Left ventricle myocardium superior (tissue), 1 donor: ENCODE measurements around the gene SLC39A13. TPM values are rescaled to one million over a fixed set of nuclear protein-coding genes. Genes with fewer than 3 reads are reported as not detected.

Source experiments
- ATAC-seq: fragments of 200-7000 bp; cut with Tn5 transposase; one replicate; pipeline ENCODE4 v1.9.1; 2020; ENCODE audit warnings: mild to moderate bottlenecking, moderate library complexity
- DNase-seq: peaks from one replicate; pipeline ENCODE4 v3.0.0-alpha.2; 2020
- intact Hi-C: fragments of 100-400 bp; cut with micrococcal nuclease; formaldehyde crosslinking; loops from one replicate; pipeline ENCODE4 v1.11.0; 2022
- total RNA-seq: library from RNA; stranded (reverse); fragmentation: NEBNext Ultra II Directional; extraction: Animal tissue kit (Norgen Biotek cat#: 25700); gene quantifications from one replicate; pipeline ENCODE4 v1.2.1, GENCODE V29; 2021
- donor health status: DM: no; HTN: yes; CAD: no; lungs with severe emphysema.

The SLC39A13 gene
- total RNA-seq, 1 donor from 2014 or later: 39.5 TPM

DNA sequence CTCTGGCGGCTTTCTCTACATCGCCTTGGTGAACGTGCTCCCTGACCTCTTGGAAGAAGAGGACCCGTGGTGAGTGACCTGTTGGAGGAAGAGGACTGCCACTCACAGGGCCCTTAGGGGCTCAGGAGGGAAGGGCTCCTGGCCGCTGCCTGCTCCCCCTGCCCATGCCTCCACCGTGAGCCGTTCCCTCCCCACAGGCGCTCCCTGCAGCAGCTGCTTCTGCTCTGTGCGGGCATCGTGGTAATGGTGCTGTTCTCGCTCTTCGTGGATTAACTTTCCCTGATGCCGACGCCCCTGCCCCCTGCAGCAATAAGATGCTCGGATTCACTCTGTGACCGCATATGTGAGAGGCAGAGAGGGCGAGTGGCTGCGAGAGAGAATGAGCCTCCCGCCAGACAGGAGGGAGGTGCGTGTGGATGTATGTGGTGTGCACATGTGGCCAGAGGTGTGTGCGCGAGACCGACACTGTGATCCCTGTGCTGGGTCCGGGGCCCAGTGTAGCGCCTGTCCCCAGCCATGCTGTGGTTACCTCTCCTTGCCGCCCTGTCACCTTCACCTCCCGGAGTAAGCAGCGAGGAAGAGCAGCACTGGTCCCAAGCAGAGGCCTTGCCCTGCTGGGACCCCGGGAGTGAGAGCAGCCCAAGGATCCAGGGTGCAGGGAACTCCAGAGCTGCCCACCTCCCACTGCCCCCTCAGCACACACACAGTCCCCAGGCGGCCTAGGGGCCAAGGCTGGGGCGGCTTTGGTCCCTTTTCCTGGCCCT lies 6.9 kb downstream of the SLC39A13 start:
- DNase-seq: no peak
- intact Hi-C loops: no loop called here
- ATAC-seq: peak; percentile 6

- ATAC-seq: peak; percentile 85
Measured at GRCh38 chr11:47415949-47416472, 7.6 kb downstream of the SLC39A13 start.

DNA sequence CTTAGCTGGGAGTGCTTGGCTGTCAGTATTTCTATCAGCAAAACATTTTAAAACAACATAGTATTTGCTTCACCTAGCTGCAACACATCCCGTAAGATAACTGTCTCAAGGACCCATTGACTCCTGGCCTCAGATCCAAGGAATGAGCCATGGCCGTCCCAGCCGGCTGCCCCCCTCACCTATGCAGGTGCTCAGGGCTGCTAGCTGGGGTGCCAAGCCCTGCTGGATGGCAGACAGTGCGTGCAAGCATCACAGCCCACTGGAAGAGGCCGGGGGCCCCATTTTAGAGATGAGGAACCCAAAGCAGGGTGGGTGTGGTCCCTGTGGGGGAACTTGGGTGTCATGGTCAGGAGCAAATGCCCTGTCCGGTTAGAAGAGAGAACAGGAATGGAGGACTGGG lies 9.3 kb downstream of the SLC39A13 start:
- ATAC-seq (no peak), DNase-seq (no peak)
- intact Hi-C loops: no loop called here

More at GRCh38 chr11:47415949-47416472, 7.6 kb downstream of the SLC39A13 start:
- intact Hi-C loops: no loop called here
- DNase-seq: peak; percentile 87

DNA sequence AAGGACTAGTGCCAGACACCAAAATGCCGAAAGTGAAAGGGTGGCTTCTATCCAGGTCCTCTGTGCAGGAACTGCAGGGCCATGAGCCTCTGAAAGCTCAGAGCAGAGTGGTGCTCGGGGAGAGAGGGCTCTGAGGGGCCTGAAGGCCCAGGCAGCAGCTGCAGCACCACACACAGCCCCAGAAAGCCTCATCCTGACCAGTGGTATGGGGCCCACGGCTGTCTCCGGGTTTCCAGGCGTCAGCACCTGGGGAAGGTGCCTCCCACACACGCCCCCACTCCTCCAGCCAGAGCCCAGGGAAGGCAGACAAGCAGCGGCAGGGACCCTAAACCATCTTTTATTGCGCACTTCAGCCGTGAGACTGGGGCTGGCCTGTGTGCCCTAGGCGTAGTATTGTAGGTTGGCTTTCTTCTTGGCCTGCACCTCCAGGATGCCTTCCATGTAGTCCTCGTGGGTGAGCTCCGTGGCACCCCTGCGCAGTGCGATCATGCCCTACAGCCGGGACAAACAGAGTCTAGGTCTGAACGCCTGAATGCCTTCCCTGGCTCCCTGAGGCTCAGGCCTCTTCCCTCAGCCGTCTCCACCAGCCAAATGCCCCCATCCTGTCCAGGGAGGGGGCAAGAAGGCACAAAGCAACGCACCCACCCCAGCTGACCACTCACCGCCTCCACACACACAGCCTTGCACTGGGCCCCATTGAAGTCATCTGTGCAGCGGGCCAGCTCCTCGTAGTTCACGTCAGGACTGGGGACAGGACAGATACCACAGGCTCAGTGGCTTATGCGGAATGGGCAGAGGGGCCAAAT lies 10.3 kb downstream of the SLC39A13 start:
- DNase-seq (no peak), ATAC-seq (no peak)
- intact Hi-C loops: no loop called here

- no peak for ATAC-seq
- DNase-seq: no peak
- intact Hi-C loops: no loop called here
Measured at GRCh38 chr11:47425611-47426010, 17.2 kb downstream of the SLC39A13 start.

DNA sequence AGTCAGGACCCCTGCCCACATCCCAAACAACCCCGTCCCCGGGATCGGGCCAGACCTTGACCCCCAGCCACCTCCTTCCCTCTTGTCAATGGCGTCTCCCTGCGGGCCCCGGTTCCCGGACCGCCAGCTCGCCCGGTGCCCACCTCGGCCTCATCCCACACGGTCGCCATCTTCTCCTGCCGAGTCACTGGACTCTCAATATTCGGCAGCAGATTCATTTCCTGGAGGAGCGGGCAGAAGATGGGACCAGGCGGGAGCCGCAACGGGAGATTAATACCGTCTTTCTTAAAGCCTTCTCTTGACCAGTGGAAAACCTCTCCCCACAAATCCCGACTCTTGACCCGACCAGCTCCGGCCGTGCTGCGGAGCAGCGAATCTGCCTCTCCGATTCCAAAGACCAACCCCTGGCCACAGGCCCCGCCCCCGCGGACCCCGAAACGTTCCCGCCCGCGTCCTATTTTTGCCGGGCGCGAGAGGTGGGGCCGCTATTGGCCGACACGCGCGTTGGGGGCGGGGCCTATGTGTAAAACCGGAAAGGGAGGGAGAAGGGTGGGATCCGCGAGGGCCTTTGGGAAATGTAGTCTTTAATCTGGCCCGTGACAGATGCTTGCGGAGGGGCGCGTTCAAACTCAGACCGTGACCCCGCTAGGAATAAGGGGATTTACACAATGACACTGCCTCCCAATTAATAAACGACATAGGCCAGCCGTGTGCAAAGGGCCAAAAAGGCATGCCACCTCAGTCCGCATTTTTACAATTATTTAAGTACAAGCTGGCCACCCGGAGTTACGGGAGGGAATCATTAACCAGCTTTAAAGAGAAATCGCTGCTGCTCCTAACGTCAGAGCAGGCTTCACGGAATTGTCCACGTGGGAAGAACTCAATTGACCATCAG lies 17.9 kb downstream of the SLC39A13 start, which contains the start of gene PSMC3:
PSMC3 (minus strand) TSS at position 378 of the 895 bp plus-strand sequence; CDS start at position 218, 160 bp downstream.
- intact Hi-C loops: no loop called here

GRCh38 chr11:47430524-47430923 lies 22.1 kb downstream of the SLC39A13 start:
- no peak for DNase-seq
- ATAC-seq: no peak
- intact Hi-C loops: no loop called here

More for the DNA sequence above, 17.9 kb downstream of the SLC39A13 start, which contains the start of gene PSMC3:
- ATAC-seq (peak; percentile 97), DNase-seq (peak; percentile 99)

DNA sequence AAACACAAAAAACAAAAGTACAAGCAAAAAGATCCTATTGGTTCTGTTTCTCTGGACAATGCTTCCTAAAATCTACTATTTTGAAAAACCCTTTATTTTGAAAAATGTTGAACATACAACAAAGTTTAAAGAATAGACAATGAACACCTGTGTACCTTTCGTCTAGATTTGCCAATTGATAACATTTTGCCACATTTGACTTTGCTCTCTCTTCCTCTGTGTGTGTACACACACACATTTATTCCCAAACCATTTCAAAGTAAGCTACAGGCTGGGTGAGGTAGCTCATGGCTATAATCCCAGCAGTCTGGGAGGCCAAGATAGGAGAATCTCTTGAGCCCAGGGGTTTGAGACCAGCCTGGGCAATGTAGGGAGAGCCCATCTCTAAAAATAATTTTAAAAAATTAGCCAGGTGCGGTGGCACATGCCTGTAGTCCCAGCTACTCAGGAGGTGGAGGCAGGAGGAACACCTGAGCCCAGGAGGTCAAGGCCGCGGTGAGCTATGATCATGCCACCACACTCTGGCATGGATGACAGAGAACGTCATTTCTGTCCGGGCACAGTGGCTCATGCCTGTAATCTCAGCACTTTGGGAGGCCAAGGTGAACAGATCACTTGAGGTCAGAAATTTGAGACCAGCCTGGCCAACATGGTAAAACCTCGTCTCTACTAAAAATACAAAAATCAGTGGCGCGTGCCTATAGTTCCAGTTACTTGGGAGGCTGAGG lies 23.1 kb downstream of the SLC39A13 start:
- intact Hi-C loops: no loop called here
- ATAC-seq (no peak), DNase-seq (no peak)

- DNase-seq: no peak
- intact Hi-C loops: no loop called here
- ATAC-seq: no peak
Measured at GRCh38 chr11:47433157-47433556, 24.8 kb downstream of the SLC39A13 start.

DNA sequence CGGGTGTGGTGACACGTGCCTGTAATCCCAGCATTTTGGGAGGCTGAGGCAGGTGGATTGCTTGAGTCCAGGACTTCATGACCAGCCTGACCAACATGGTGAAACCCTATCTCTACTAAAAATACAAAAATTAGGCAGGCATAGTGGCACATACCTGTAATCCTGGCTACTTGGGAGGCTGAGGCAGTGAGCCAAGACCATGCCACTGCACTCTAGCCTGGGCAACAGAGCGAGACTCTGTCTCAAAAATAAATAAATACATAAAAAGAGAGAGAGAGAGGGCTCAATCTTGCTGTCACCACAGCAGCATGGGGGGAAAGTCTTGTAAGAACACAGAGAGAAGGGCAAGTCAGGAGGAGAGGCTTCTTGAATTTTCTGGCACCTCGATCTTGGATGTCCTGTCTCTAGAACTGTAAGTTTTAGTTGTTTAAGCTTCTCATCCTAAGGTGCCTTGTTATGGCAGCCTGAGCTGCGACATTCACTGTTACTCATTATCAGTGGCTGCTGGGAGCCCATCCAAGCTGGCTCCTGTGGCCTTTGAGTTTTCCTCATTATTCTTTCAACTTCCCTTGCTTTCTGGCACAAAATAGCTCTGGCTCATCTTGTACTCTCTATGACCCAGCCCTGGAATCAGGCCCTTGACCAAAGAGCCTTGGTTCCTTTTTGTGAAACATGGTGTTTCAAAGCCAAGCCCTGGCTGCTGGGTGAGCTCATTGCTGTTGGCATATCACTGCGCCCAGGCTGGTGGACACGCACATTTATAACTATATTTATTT lies 25.8 kb downstream of the SLC39A13 start:
- DNase-seq: peak; percentile 56
- intact Hi-C loops: no loop called here
- peak; percentile 45 for ATAC-seq

DNA sequence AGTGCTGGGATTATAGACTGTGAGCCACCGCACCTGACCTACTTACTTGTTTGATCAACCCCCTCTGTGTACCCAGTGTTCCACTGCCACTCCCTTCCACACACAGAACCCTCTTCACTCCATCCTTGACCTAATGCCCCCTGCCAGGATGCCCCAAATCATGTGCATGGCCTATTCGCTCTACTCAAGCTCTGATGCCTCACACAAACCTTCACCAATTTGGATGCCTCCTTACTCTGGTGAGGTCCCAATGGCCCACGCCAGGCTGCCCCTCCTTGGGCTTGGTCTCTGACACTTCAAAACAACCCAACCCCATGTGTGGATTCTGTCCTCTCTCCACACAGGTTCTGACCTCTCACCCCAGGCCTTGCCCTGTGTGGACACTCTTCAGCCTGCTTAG lies 27.3 kb downstream of the SLC39A13 start:
- ATAC-seq: no peak
- intact Hi-C loops: no loop called here
- DNase-seq: no peak

GRCh38 chr11:47436726-47437125 lies 28.3 kb downstream of the SLC39A13 start:
- intact Hi-C loops: no loop called here
- DNase-seq: no peak
- no peak for ATAC-seq

GRCh38 chr11:47437218-47437745 lies 28.9 kb downstream of the SLC39A13 start:
- DNase-seq: no peak
- ATAC-seq: no peak
- intact Hi-C loops: no loop called here

- DNase-seq (peak; percentile 81), ATAC-seq (peak; percentile 81)
- intact Hi-C loops: no loop called here
Measured at GRCh38 chr11:47437746-47438418, 29.5 kb downstream of the SLC39A13 start.

DNA sequence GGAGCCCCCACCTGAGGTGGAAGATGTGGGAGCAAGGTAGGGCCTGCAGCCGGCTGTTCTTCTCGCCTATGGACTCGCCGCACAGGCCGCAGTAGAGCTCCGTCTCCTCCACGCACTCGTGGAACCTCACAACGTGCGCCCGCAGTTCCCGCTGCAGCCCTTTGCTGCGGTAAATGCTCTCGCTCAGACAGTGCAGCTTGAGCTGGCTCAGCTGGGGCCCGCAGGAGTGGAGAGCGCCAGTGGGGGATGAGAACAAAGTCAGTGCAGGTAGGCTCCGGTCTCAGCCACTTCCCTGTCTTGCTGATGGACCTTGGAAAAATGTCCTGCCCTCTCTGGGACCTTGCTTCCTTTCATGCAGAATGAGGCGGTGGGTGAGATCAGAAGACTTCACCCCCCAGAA lies 30.3 kb downstream of the SLC39A13 start:
- intact Hi-C loops: no loop called here
- ATAC-seq: no peak
- no peak for DNase-seq

GRCh38 chr11:47440054-47440476 lies 31.7 kb downstream of the SLC39A13 start:
- intact Hi-C loops: no loop called here
- DNase-seq (no peak), ATAC-seq (no peak)

GRCh38 chr11:47441421-47441820 lies 33.0 kb downstream of the SLC39A13 start:
- no peak for ATAC-seq
- intact Hi-C loops: no loop called here
- DNase-seq: no peak
